Measurements from ENCODE around the gene ANKLE1.

DNA sequence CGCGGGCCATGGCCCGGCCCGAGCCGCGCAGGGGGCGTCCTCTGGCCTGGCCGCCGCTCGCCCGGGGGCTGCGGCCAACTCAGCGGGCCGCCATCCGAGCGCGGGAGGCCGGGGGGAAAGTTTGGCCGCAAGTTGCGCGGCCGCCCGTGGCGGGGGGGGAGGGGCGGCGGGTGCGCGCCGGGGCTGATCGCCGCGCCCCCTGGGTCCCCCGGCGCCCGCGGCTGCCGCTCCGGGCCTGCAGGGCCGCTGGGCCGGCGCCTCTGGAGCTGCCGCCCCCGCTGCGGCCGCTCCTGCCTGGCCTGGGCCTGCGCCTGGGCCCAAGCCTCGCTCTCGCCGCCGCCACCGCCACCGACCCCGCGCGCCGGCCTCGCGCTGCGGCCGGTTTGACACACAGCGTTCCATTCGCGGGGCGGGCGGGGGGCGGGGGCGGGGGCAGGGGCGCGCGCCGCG is 36.1 kb upstream of the ANKLE1 start, which contains the start of gene NR2F6:
- TF ChIP-seq, protein P1, sequence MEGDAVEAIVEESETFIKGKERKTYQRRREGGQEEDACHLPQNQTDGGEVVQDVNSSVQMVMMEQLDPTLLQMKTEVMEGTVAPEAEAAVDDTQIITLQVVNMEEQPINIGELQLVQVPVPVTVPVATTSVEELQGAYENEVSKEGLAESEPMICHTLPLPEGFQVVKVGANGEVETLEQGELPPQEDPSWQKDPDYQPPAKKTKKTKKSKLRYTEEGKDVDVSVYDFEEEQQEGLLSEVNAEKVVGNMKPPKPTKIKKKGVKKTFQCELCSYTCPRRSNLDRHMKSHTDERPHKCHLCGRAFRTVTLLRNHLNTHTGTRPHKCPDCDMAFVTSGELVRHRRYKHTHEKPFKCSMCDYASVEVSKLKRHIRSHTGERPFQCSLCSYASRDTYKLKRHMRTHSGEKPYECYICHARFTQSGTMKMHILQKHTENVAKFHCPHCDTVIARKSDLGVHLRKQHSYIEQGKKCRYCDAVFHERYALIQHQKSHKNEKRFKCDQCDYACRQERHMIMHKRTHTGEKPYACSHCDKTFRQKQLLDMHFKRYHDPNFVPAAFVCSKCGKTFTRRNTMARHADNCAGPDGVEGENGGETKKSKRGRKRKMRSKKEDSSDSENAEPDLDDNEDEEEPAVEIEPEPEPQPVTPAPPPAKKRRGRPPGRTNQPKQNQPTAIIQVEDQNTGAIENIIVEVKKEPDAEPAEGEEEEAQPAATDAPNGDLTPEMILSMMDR (IDR thresholded peaks at IDR 0.05) = no peak
- no peak for TF ChIP-seq EP300 (IDR thresholded peaks at IDR 0.05)
- no peak for TF ChIP-seq POLR2A (IDR thresholded peaks at IDR 0.05; ENCODE audit: low read depth)
